ENCODE results near the gene NRF1.

DNA sequence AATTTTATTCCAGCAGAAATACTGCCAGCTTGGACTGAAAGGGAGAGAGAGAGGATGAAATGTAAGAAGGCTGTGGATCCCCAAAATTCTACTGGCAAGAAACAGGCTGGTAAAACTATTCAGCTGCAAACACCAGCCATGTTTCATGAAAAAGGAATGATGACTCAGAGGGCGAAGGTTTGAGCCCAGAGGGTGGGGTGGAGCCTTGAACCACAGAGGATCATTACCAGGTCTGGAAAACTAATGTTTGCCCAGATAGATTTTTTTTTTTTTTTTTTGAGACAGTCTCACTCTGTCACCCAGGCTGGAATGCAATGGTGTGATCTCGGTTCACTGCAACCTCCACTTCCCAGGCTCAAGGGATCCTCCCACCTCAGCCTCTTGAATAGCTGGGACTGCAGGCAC is 41.7 kb upstream of the NRF1 start:
- no peak for TF ChIP-seq EZH2 (IDR thresholded peaks at IDR 0.05)
- no peak for TF ChIP-seq POLR2AphosphoS5 (IDR thresholded peaks at IDR 0.05; ENCODE audit: borderline replicate concordance, low read depth, low read length)

Measured in SK-N-MC (cell line).